GM23338 (cell line): ENCODE results near the gene CEP192. TPM values are rescaled to one million over a fixed set of nuclear protein-coding genes. Genes with fewer than 3 reads are reported as not detected.

Experiments used
- ATAC-seq: fragments of 200-7000 bp; cut with Tn5 transposase; 3 replicates; pipeline ENCODE4 v1.9.1; 2020
- DNase-seq: peaks from one replicate; pipeline ENCODE4 v3.0.0-alpha.2; 2015; ENCODE audit warnings: low spot score
- H2AFZ ChIP-seq: fragments of 200-600 bp; sonication (generic); 2 replicates; pipeline ENCODE4 v1.8.0; 2016; ENCODE audit warnings: antibody characterized with exemption, mild to moderate bottlenecking, moderate library complexity
- H3F3A ChIP-seq: fragments of 200-600 bp; sonication (generic); replicated peaks from 2 replicates; pipeline ENCODE4 v1.8.0; 2017; ENCODE audit warnings: antibody characterized with exemption, mixed run types, low read depth
- H3K27ac ChIP-seq: fragments of 200-600 bp; sonication (generic); 2 replicates; pipeline ENCODE4 v1.6.1; 2016; ENCODE audit warnings: low read depth
- H3K27me3 ChIP-seq: fragments of 200-600 bp; sonication (generic); 2 replicates; pipeline ENCODE4 v1.8.0; 2016; ENCODE audit warnings: mild to moderate bottlenecking, mixed run types, moderate library complexity; ENCODE audit not compliant: insufficient read depth
- H3K36me3 ChIP-seq: fragments of 200-600 bp; sonication (generic); 2 replicates; pipeline ENCODE4 v1.8.0; 2016; ENCODE audit warnings: mild to moderate bottlenecking; ENCODE audit not compliant: insufficient read depth
- H3K4me1 ChIP-seq: fragments of 200-600 bp; sonication (generic); 2 replicates; pipeline ENCODE4 v1.8.0; 2016; ENCODE audit warnings: mild to moderate bottlenecking, moderate library complexity; ENCODE audit not compliant: insufficient read depth
- H3K4me2 ChIP-seq: fragments of 200-600 bp; sonication (generic); 2 replicates; pipeline ENCODE4 v1.7.1; 2017; ENCODE audit warnings: mixed run types
- H3K4me3 ChIP-seq: fragments of 200-600 bp; sonication (generic); 2 replicates; pipeline ENCODE4 v1.6.1; 2016; ENCODE audit warnings: mixed run types
- H3K79me2 ChIP-seq: fragments of 200-600 bp; sonication (generic); replicated peaks from 2 replicates; pipeline ENCODE4 v1.8.0; 2017; ENCODE audit warnings: mild to moderate bottlenecking; ENCODE audit not compliant: insufficient read depth
- H3K9me2 ChIP-seq: fragments of 200-600 bp; sonication (generic); 2 replicates; pipeline ENCODE4 v1.8.0; 2017; ENCODE audit not compliant: insufficient read depth
- H4K20me1 ChIP-seq: fragments of 200-600 bp; sonication (generic); replicated peaks from 2 replicates; pipeline ENCODE4 v1.8.0; 2017; ENCODE audit warnings: mild to moderate bottlenecking; ENCODE audit not compliant: insufficient read depth
- H3K27ac Mint-ChIP-seq: 2 replicates; pipeline ENCODE4 v1.8.0; 2020; ENCODE audit warnings: inconsistent platforms, mild to moderate bottlenecking, moderate library complexity, mixed read lengths
- H3K27me3 Mint-ChIP-seq: 3 replicates; pipeline ENCODE4 v1.8.0; 2022; ENCODE audit warnings: low read depth, mild to moderate bottlenecking, moderate library complexity, mixed read lengths, inconsistent platforms; ENCODE audit not compliant: insufficient read depth, poor library complexity
- H3K36me3 Mint-ChIP-seq: 3 replicates; pipeline ENCODE4 v1.8.0; 2021; ENCODE audit warnings: low read depth, mild to moderate bottlenecking, inconsistent platforms, moderate library complexity, mixed read lengths
- H3K4me1 Mint-ChIP-seq: 3 replicates; pipeline ENCODE4 v1.8.0; 2020; ENCODE audit warnings: mild to moderate bottlenecking, inconsistent platforms, mixed read lengths
- H3K4me3 Mint-ChIP-seq: 3 replicates; pipeline ENCODE4 v1.8.0; 2021; ENCODE audit warnings: moderate library complexity, mild to moderate bottlenecking, inconsistent platforms, mixed read lengths
- H3K9me3 Mint-ChIP-seq: 3 replicates; pipeline ENCODE4 v1.8.0; 2020; ENCODE audit warnings: moderate library complexity, mild to moderate bottlenecking, inconsistent platforms, mixed read lengths
- CREB1 ChIP-seq: fragments of 250-450 bp; sonication (Bioruptor Pico); IDR thresholded peaks from 2 replicates; pipeline ENCODE4 v1.5.0; 2020; ENCODE audit warnings: low read depth, mild to moderate bottlenecking, moderate library complexity
- EZH2phosphoT487 ChIP-seq: fragments of 200-600 bp; sonication (generic); IDR thresholded peaks from one replicate; pipeline ENCODE4 v1.8.1; 2018; ENCODE audit warnings: antibody characterized with exemption; ENCODE audit not compliant: unreplicated experiment
- POLR2AphosphoS5 ChIP-seq: IDR thresholded peaks from 2 replicates; pipeline ENCODE4 v1.6.1; 2016; ENCODE audit warnings: antibody characterized with exemption, low read depth
- STAT1 ChIP-seq: IDR thresholded peaks from one replicate; pipeline ENCODE4 v1.6.1; 2016; ENCODE audit warnings: antibody characterized with exemption; ENCODE audit not compliant: unreplicated experiment
- polyA plus RNA-seq: library from polyadenylated mRNA; unstranded; fragments of >200 nt; fragmentation: Nextera tagmentation; extraction: Ambion mirVana; gene quantifications from 2 replicates; pipeline ENCODE4 v1.2.1, GENCODE V29; 2016
- total RNA-seq: library from RNA; depleted of rRNA; stranded (reverse); fragments of >200 nt; shearing (Covaris generic); gene quantifications from 2 replicates; pipeline ENCODE4 v1.2.3, GENCODE V29; 2014
- TF ChIP-seq, protein P1 (sequence below): IDR thresholded peaks from one replicate; pipeline ENCODE4 v1.6.1; 2018; ENCODE audit warnings: antibody characterized with exemption; ENCODE audit not compliant: unreplicated experiment
- TF ChIP-seq, protein P2 (sequence below), 2 experiments: fragments of 200-600 bp in 1 of 2; sonication (generic) in 1 of 2; conservative IDR thresholded peaks; 2 replicates each; pipeline versions ENCODE4 v1.5.1 to v1.6.1; 2016 to 2017; ENCODE audit warnings: antibody characterized with exemption in 2 of 2, low read depth in 2 of 2, mild to moderate bottlenecking in 2 of 2, moderate library complexity in 1 of 2
- TF ChIP-seq, protein P3 (sequence below): IDR thresholded peaks from 2 replicates; pipeline ENCODE4 v1.6.1; 2016; ENCODE audit warnings: antibody characterized with exemption

The CEP192 gene
- total and polyA plus RNA-seq, 2 experiments from 2014 or later = 15.2 to 30.6 TPM

DNA sequence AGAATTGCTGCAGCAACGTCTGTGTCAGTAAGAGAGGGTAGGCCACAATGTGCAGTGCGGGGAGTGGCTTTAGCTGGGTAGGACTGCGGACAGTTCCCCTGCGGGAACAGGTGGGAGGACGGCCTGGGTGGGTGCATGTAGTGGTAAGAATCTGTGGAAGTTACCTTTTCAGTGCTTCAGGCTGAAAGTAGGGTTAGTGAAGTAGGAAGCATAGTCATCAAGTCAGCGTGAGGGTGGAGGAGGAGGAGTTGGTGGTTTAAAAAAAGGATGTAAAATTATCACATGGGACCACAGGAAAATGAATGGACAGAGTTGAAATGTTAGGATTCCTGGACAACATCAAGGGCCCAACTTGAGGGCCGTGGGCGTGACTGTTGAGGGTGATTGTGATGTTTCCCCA, 13.2 kb downstream of the CEP192 start:
- Histone ChIP-seq H3K4me1 (no peaks in the 10 kb centered on the region), H3K4me3 (no peak overlapping the region), H3K79me2 (peaks cover 31% of the 10 kb centered on the region), H3K27me3 (no peaks in the 10 kb centered on the region), H3K4me2 (no peak overlapping the region), H3K27ac (0 out of 2 replicates have a peak overlapping the region, but pooled peaks have one; percentile 35), H3K9me2 (no peaks in the 10 kb centered on the region), H3F3A (no peaks in the 10 kb centered on the region), H2AFZ (no peak overlapping the region), H4K20me1 (peaks cover 46% of the 10 kb centered on the region), H3K36me3 (peaks cover 17% of the 10 kb centered on the region)
- H3K9me3 Mint-ChIP-seq = no peaks in the 10 kb centered on the region
- no peak for DNase-seq
- H3K27me3 Mint-ChIP-seq = no peaks in the 10 kb centered on the region
- H3K27ac Mint-ChIP-seq = no peak overlapping the region
- H3K36me3 Mint-ChIP-seq = peaks cover 13% of the 10 kb centered on the region
- ATAC-seq = no peak
- TF ChIP-seq, protein P1, sequence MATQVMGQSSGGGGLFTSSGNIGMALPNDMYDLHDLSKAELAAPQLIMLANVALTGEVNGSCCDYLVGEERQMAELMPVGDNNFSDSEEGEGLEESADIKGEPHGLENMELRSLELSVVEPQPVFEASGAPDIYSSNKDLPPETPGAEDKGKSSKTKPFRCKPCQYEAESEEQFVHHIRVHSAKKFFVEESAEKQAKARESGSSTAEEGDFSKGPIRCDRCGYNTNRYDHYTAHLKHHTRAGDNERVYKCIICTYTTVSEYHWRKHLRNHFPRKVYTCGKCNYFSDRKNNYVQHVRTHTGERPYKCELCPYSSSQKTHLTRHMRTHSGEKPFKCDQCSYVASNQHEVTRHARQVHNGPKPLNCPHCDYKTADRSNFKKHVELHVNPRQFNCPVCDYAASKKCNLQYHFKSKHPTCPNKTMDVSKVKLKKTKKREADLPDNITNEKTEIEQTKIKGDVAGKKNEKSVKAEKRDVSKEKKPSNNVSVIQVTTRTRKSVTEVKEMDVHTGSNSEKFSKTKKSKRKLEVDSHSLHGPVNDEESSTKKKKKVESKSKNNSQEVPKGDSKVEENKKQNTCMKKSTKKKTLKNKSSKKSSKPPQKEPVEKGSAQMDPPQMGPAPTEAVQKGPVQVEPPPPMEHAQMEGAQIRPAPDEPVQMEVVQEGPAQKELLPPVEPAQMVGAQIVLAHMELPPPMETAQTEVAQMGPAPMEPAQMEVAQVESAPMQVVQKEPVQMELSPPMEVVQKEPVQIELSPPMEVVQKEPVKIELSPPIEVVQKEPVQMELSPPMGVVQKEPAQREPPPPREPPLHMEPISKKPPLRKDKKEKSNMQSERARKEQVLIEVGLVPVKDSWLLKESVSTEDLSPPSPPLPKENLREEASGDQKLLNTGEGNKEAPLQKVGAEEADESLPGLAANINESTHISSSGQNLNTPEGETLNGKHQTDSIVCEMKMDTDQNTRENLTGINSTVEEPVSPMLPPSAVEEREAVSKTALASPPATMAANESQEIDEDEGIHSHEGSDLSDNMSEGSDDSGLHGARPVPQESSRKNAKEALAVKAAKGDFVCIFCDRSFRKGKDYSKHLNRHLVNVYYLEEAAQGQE = no peak
- TF ChIP-seq POLR2AphosphoS5 (no peak), CREB1 (CRISPR knock-in tag) (no peak), EZH2phosphoT487 (no peak)
- H3K4me3 Mint-ChIP-seq = no peak overlapping the region
- H3K4me1 Mint-ChIP-seq = no peaks in the 10 kb centered on the region; the same call in 2 of the 3 replicates

DNA sequence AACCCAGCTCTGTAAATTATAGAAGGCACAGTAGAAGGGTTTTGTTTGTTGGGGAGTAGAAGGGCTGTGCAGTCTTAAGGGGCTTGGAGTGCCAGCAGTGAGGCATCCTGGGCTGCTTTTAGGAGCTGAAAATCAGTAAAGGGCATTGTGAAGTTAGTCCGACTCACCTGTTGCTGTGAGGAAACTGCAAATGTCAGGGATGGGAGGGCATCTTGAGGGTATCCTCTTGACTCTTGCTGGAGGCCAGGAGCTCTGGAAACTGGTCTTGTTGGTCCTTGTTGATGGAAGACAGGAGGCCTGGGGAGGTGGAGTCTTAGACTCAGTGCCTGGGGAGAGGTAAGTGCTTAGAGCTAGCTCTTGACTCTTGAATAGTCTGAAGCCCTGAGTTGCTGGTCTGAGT, 14.1 kb downstream of the CEP192 start:
- no peak for ATAC-seq
- H4K20me1 ChIP-seq = peaks cover 47% of the 10 kb centered on the region
- no peaks in the 10 kb centered on the region for H3K27me3 Mint-ChIP-seq
- no peaks in the 10 kb centered on the region for H3K27me3 ChIP-seq
- no peak overlapping the region for H3K4me2 ChIP-seq
- no peak overlapping the region for H3K4me3 Mint-ChIP-seq
- no peaks in the 10 kb centered on the region for H3K9me2 ChIP-seq
- H3K36me3 Mint-ChIP-seq = peaks cover 18% of the 10 kb centered on the region
- H3K79me2 ChIP-seq = peaks cover 23% of the 10 kb centered on the region
- H3K36me3 ChIP-seq = peaks cover 19% of the 10 kb centered on the region
- no peaks in the 10 kb centered on the region; the same call in 2 of the 3 replicates for H3K4me1 Mint-ChIP-seq
- DNase-seq = no peak
- H3F3A ChIP-seq = no peaks in the 10 kb centered on the region
- H2AFZ ChIP-seq = no peak overlapping the region
- no peaks in the 10 kb centered on the region for H3K9me3 Mint-ChIP-seq
- H3K4me1 ChIP-seq = no peaks in the 10 kb centered on the region
- no peak overlapping the region for H3K27ac ChIP-seq
- no peak overlapping the region for H3K27ac Mint-ChIP-seq
- no peak overlapping the region for H3K4me3 ChIP-seq
- TF ChIP-seq, protein P1 = no peak
- TF ChIP-seq EZH2phosphoT487 (no peak), STAT1 (no peak), POLR2AphosphoS5 (no peak)
- TF ChIP-seq, protein P2, sequence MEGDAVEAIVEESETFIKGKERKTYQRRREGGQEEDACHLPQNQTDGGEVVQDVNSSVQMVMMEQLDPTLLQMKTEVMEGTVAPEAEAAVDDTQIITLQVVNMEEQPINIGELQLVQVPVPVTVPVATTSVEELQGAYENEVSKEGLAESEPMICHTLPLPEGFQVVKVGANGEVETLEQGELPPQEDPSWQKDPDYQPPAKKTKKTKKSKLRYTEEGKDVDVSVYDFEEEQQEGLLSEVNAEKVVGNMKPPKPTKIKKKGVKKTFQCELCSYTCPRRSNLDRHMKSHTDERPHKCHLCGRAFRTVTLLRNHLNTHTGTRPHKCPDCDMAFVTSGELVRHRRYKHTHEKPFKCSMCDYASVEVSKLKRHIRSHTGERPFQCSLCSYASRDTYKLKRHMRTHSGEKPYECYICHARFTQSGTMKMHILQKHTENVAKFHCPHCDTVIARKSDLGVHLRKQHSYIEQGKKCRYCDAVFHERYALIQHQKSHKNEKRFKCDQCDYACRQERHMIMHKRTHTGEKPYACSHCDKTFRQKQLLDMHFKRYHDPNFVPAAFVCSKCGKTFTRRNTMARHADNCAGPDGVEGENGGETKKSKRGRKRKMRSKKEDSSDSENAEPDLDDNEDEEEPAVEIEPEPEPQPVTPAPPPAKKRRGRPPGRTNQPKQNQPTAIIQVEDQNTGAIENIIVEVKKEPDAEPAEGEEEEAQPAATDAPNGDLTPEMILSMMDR (conservative IDR thresholded peaks at IDR 0.05; ENCODE audit: low read depth in 2 of 2) = no peak
- TF ChIP-seq, protein P3, sequence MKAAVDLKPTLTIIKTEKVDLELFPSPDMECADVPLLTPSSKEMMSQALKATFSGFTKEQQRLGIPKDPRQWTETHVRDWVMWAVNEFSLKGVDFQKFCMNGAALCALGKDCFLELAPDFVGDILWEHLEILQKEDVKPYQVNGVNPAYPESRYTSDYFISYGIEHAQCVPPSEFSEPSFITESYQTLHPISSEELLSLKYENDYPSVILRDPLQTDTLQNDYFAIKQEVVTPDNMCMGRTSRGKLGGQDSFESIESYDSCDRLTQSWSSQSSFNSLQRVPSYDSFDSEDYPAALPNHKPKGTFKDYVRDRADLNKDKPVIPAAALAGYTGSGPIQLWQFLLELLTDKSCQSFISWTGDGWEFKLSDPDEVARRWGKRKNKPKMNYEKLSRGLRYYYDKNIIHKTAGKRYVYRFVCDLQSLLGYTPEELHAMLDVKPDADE = no peak
